Mesenchymal stem cell (in vitro differentiated cells and primary cell): Measurements from ENCODE around the gene PPP1R12C.
A peak's percentile ranks its signal among the peaks of the same experiment; 100 is the strongest.

ENCODE experiments used
- DNase-seq: peaks from one replicate; pipeline ENCODE4 v3.0.0-alpha.2; 2013
- H2AFZ ChIP-seq: one replicate; pipeline ENCODE4 v1.6.1; 2013; ENCODE audit warnings: low read depth, mild to moderate bottlenecking, control low read depth, inconsistent platforms, low read length, moderate library complexity
- H2AK5ac ChIP-seq: 2 replicates; pipeline ENCODE4 v1.6.1; 2013; ENCODE audit warnings: low read length, moderate library complexity, mild to moderate bottlenecking, inconsistent platforms; ENCODE audit not compliant: severe bottlenecking
- H2BK120ac ChIP-seq: one replicate; pipeline ENCODE4 v1.6.1; 2013; ENCODE audit warnings: low read depth, mild to moderate bottlenecking, inconsistent platforms, low read length, moderate library complexity
- H2BK12ac ChIP-seq, 2 experiments: one replicate each; pipeline ENCODE4 v1.6.1; 2013; ENCODE audit warnings: inconsistent platforms in 2 of 2, low read length in 2 of 2, mild to moderate bottlenecking in 2 of 2, moderate library complexity in 2 of 2, control low read depth in 1 of 2
- H2BK15ac ChIP-seq: one replicate; pipeline ENCODE4 v1.6.1; 2013; ENCODE audit warnings: mild to moderate bottlenecking, low read depth, inconsistent platforms; ENCODE audit not compliant: poor library complexity, severe bottlenecking
- H2BK5ac ChIP-seq: 2 replicates; pipeline ENCODE4 v1.6.1; 2013; ENCODE audit warnings: low read depth, mild to moderate bottlenecking, low read length, control low read depth, inconsistent platforms; ENCODE audit not compliant: poor library complexity, severe bottlenecking
- H3K14ac ChIP-seq, 2 experiments: one replicate each; pipeline ENCODE4 v1.6.1; 2013; ENCODE audit warnings: inconsistent platforms in 2 of 2, low read length in 2 of 2, control low read depth in 1 of 2, mild to moderate bottlenecking in 1 of 2, moderate library complexity in 1 of 2
- H3K18ac ChIP-seq, 2 experiments: one replicate each; pipeline ENCODE4 v1.6.1; 2013; ENCODE audit warnings: inconsistent platforms in 2 of 2, low read length in 2 of 2, control low read depth in 1 of 2, low read depth in 1 of 2, mild to moderate bottlenecking in 1 of 2
- H3K23ac ChIP-seq, 2 experiments: one replicate each; pipeline ENCODE4 v1.6.1; 2013; ENCODE audit warnings: inconsistent platforms in 2 of 2, low read length in 2 of 2, mild to moderate bottlenecking in 2 of 2, moderate library complexity in 2 of 2, control low read depth in 1 of 2
- H3K27ac ChIP-seq: 2 replicates; pipeline ENCODE4 v1.5.1; 2013; ENCODE audit warnings: mild to moderate bottlenecking, moderate library complexity, low read length, control low read depth, inconsistent platforms; ENCODE audit not compliant: poor library complexity, severe bottlenecking
- H3K27me3 ChIP-seq, 2 experiments: 2 replicates each; pipeline versions ENCODE4 v1.6.1 to v1.7.0; 2013; ENCODE audit warnings: low read length in 2 of 2, mild to moderate bottlenecking in 2 of 2, moderate library complexity in 2 of 2, control low read depth in 1 of 2, inconsistent platforms in 1 of 2; ENCODE audit not compliant: control insufficient read depth in 1 of 2, insufficient read depth in 1 of 2
- H3K36me3 ChIP-seq, 2 experiments: 2 replicates each; pipeline versions ENCODE4 v1.6.1 to v1.7.0; 2013; ENCODE audit warnings: low read length in 2 of 2, control low read depth in 1 of 2, inconsistent platforms in 1 of 2, low read depth in 1 of 2, mild to moderate bottlenecking in 1 of 2; ENCODE audit not compliant: insufficient read depth in 2 of 2, control insufficient read depth in 1 of 2
- H3K4ac ChIP-seq, 2 experiments: one replicate each; pipeline ENCODE4 v1.6.1; 2013; ENCODE audit warnings: inconsistent platforms in 2 of 2, low read length in 2 of 2, mild to moderate bottlenecking in 2 of 2, moderate library complexity in 2 of 2, control low read depth in 1 of 2, low read depth in 1 of 2
- H3K4me1 ChIP-seq: 2 replicates; pipeline ENCODE4 v1.6.1; 2013; ENCODE audit warnings: low read depth, low read length, control low read depth; ENCODE audit not compliant: control insufficient read depth, insufficient read depth
- H3K4me2 ChIP-seq: 2 replicates; pipeline ENCODE4 v1.6.1; 2013; ENCODE audit warnings: low read length, mild to moderate bottlenecking, inconsistent platforms; ENCODE audit not compliant: poor library complexity, severe bottlenecking
- H3K4me3 ChIP-seq, 2 experiments: 2 replicates each; pipeline versions ENCODE4 v1.5.1 to v1.7.0; 2013; ENCODE audit warnings: low read length in 2 of 2, mild to moderate bottlenecking in 2 of 2, control low read depth in 1 of 2, low read depth in 1 of 2; ENCODE audit not compliant: insufficient read depth in 1 of 2
- H3K79me1 ChIP-seq: replicated peaks from 2 replicates; pipeline ENCODE4 v1.6.1; 2013; ENCODE audit warnings: mild to moderate bottlenecking, control low read depth, low read length, inconsistent platforms; ENCODE audit not compliant: poor library complexity, severe bottlenecking
- H3K9ac ChIP-seq: 2 replicates; pipeline ENCODE4 v1.7.0; 2013; ENCODE audit warnings: mild to moderate bottlenecking, low read length, moderate library complexity
- H3K9me3 ChIP-seq: 2 replicates; pipeline ENCODE4 v1.7.0; 2013; ENCODE audit warnings: mild to moderate bottlenecking, low read length; ENCODE audit not compliant: control insufficient read depth
- H4K8ac ChIP-seq: one replicate; pipeline ENCODE4 v1.6.1; 2013; ENCODE audit warnings: inconsistent platforms, mild to moderate bottlenecking, low read length, moderate library complexity
- H4K91ac ChIP-seq: one replicate; pipeline ENCODE4 v1.6.1; 2013; ENCODE audit warnings: mild to moderate bottlenecking, low read length, inconsistent platforms
- WGBS: methylation state at CpG from one replicate; pipeline ENCODE4 v1.1.7; 2013; ENCODE audit warnings: mixed read lengths; 5-methylcytosine and 5-hydroxymethylcytosine counted together

Gene PPP1R12C

GRCh38 chr19:55146078-55146704, 28.8 kb upstream of the PPP1R12C start:
- peak; percentile 17 for DNase-seq
- H2BK15ac ChIP-seq = no peak overlapping the region
- no peak overlapping the region for H3K23ac ChIP-seq
- no peak overlapping the region for H2BK12ac ChIP-seq
- H3K27ac ChIP-seq = no peak overlapping the region
- peaks cover 13% of the 10 kb centered on the region for H3K4me1 ChIP-seq
- peak overlapping the region; percentile 36 for H3K4me2 ChIP-seq
- H2AK5ac ChIP-seq = no peak overlapping the region
- no peak overlapping the region for H2BK120ac ChIP-seq
- no peak overlapping the region for H2BK5ac ChIP-seq
- H2AFZ ChIP-seq = no peak overlapping the region
- no peaks in the 10 kb centered on the region for H3K79me1 ChIP-seq
- 8% methylated on average over 20 of the region's 41 CpGs for WGBS
- H4K8ac ChIP-seq = no peak overlapping the region
- no peak overlapping the region for H3K14ac ChIP-seq
- H3K4ac ChIP-seq = no peak overlapping the region
- H4K91ac ChIP-seq = no peak overlapping the region
- no peaks in the 10 kb centered on the region for H3K36me3 ChIP-seq
- no peak overlapping the region for H3K9ac ChIP-seq
- peaks cover 4% of the 10 kb centered on the region for H3K9me3 ChIP-seq
- H3K18ac ChIP-seq = no peak overlapping the region
- H3K27me3 ChIP-seq = peaks cover 69 to 71% of the 10 kb centered on the region in 2 experiments
- H3K4me3 ChIP-seq = no peak overlapping the region

GRCh38 chr19:55145232-55145631, 27.8 kb upstream of the PPP1R12C start:
- Histone ChIP-seq H3K27me3 (peaks cover 67 to 69% of the 10 kb centered on the region in 2 experiments), H3K36me3 (no peaks in the 10 kb centered on the region), H2BK5ac (no peak overlapping the region), H3K4ac (no peak overlapping the region), H2BK15ac (no peak overlapping the region), H3K14ac (no peak overlapping the region), H2BK120ac (no peak overlapping the region), H4K91ac (no peak overlapping the region), H3K4me3 (no peak overlapping the region), H2AK5ac (no peak overlapping the region), H2BK12ac (no peak overlapping the region), H3K18ac (no peak overlapping the region), H3K23ac (no peak overlapping the region), H2AFZ (no peak overlapping the region), H3K9ac (no peak overlapping the region), H3K9me3 (no peaks in the 10 kb centered on the region), H3K4me1 (peaks cover 14% of the 10 kb centered on the region), H3K4me2 (no peak overlapping the region), H4K8ac (no peak overlapping the region), H3K79me1 (no peaks in the 10 kb centered on the region), H3K27ac (no peak overlapping the region)
- no peak for DNase-seq
- 47% methylated on average over 2 of the region's 3 CpGs for WGBS

GRCh38 chr19:55141696-55142095, 24.3 kb upstream of the PPP1R12C start:
- no peak overlapping the region for H4K8ac ChIP-seq
- H3K14ac ChIP-seq = no peak overlapping the region
- no peak overlapping the region for H3K23ac ChIP-seq
- 36% methylated on average over 20 of the region's 21 CpGs for WGBS
- no peak overlapping the region for H3K4ac ChIP-seq
- no peak overlapping the region for H2BK12ac ChIP-seq
- no peak overlapping the region for H2AK5ac ChIP-seq
- H3K36me3 ChIP-seq = no peaks in the 10 kb centered on the region
- no peak for DNase-seq
- H3K4me3 ChIP-seq = no peak overlapping the region
- no peak overlapping the region for H4K91ac ChIP-seq
- H3K4me2 ChIP-seq = no peak overlapping the region
- H2BK120ac ChIP-seq = no peak overlapping the region
- H2BK15ac ChIP-seq = no peak overlapping the region
- no peak overlapping the region for H3K9ac ChIP-seq
- H3K27ac ChIP-seq = no peak overlapping the region
- peaks cover 41 to 57% of the 10 kb centered on the region in 2 experiments for H3K27me3 ChIP-seq
- no peaks in the 10 kb centered on the region for H3K79me1 ChIP-seq
- peaks cover 7% of the 10 kb centered on the region for H3K4me1 ChIP-seq
- H2BK5ac ChIP-seq = no peak overlapping the region
- H3K9me3 ChIP-seq = no peaks in the 10 kb centered on the region
- no peak overlapping the region for H2AFZ ChIP-seq
- no peak overlapping the region for H3K18ac ChIP-seq

GRCh38 chr19:55137915-55138314, 20.5 kb upstream of the PPP1R12C start:
- Histone ChIP-seq H3K18ac (no peak overlapping the region), H3K4me1 (peaks cover 2% of the 10 kb centered on the region), H3K9me3 (no peaks in the 10 kb centered on the region), H3K36me3 (no peaks in the 10 kb centered on the region), H4K8ac (no peak overlapping the region), H3K14ac (no peak overlapping the region), H3K27me3 (peaks cover 18 to 58% of the 10 kb centered on the region in 2 experiments), H2BK12ac (no peak overlapping the region), H2BK5ac (no peak overlapping the region), H3K4me2 (no peak overlapping the region), H3K4ac (no peak overlapping the region), H3K27ac (no peak overlapping the region), H3K23ac (no peak overlapping the region), H4K91ac (no peak overlapping the region), H3K79me1 (no peaks in the 10 kb centered on the region), H2BK120ac (no peak overlapping the region), H2AFZ (no peak overlapping the region), H3K4me3 (no peak overlapping the region), H2AK5ac (no peak overlapping the region), H2BK15ac (no peak overlapping the region), H3K9ac (no peak overlapping the region)
- 83% methylated on average over 8 of the region's 9 CpGs for WGBS
- DNase-seq = no peak
